BLaER1 (cell line): ENCODE measurements around the gene PTGFRN.
"Not testable (repeated sequence)": the region's sequence is repeated elsewhere in the genome, so short reads cannot be mapped to it uniquely, and the experiment has no call there.

Source experiments
- H3K27ac ChIP-seq: shearing (Covaris generic); formaldehyde crosslinking; 2 replicates; pipeline ENCODE4 v1.8.1; 2022
- H3K27me3 ChIP-seq: shearing (Covaris generic); formaldehyde crosslinking; 2 replicates; pipeline ENCODE4 v1.8.1; 2022
- H3K36me3 ChIP-seq: shearing (Covaris generic); formaldehyde crosslinking; 2 replicates; pipeline ENCODE4 v1.8.1; 2022
- H3K4me1 ChIP-seq: shearing (Covaris generic); formaldehyde crosslinking; 2 replicates; pipeline ENCODE4 v1.8.1; 2022
- H3K4me2 ChIP-seq: shearing (Covaris generic); formaldehyde crosslinking; 2 replicates; pipeline ENCODE4 v1.8.1; 2022
- H3K4me3 ChIP-seq: shearing (Covaris generic); formaldehyde crosslinking; 2 replicates; pipeline ENCODE4 v1.8.1; 2022
- H3K9ac ChIP-seq: shearing (Covaris generic); formaldehyde crosslinking; 2 replicates; pipeline ENCODE4 v1.8.1; 2022
- H3K9me3 ChIP-seq: shearing (Covaris generic); formaldehyde crosslinking; 2 replicates; pipeline ENCODE4 v1.8.1; 2022
- H4K20me1 ChIP-seq: shearing (Covaris generic); formaldehyde crosslinking; 2 replicates; pipeline ENCODE4 v1.8.1; 2022
- Cebpa-rat ChIP-seq: shearing (Covaris generic); IDR thresholded peaks from 2 replicates; pipeline ENCODE4 v1.8.1; 2022

PTGFRN gene

GRCh38 chr1:116966791-116967190 lies 57.1 kb downstream of the PTGFRN start:
- Histone ChIP-seq H3K27me3 (no peaks in the 10 kb centered on the region), H3K4me2 (no peak overlapping the region), H3K4me3 (no peak overlapping the region), H3K4me1 (no peaks in the 10 kb centered on the region), H3K27ac (no peak overlapping the region), H3K36me3 (no peaks in the 10 kb centered on the region), H3K9me3 (no peaks in the 10 kb centered on the region), H4K20me1 (no peaks in the 10 kb centered on the region), H3K9ac (no peak overlapping the region)
- no peak for TF ChIP-seq Cebpa-rat

- no peak overlapping the region for H3K4me2 ChIP-seq
- H3K4me3 ChIP-seq = no peak overlapping the region
- H3K9me3 ChIP-seq = no peaks in the 10 kb centered on the region
- H3K36me3 ChIP-seq = no peaks in the 10 kb centered on the region
- H4K20me1 ChIP-seq = no peaks in the 10 kb centered on the region
- no peak for TF ChIP-seq Cebpa-rat
- H3K27me3 ChIP-seq = no peaks in the 10 kb centered on the region
- no peaks in the 10 kb centered on the region for H3K4me1 ChIP-seq
- no peak overlapping the region for H3K9ac ChIP-seq
- H3K27ac ChIP-seq = no peak overlapping the region
These were observed 59.0 kb downstream of the PTGFRN start for GRCh38 chr1:116968724-116969123.

- H3K27me3 ChIP-seq = no peaks in the 10 kb centered on the region
- H4K20me1 ChIP-seq = no peaks in the 10 kb centered on the region
- no peaks in the 10 kb centered on the region for H3K4me1 ChIP-seq
- no peak overlapping the region for H3K4me2 ChIP-seq
- H3K9me3 ChIP-seq = peaks cover 12% of the 10 kb centered on the region
- TF ChIP-seq Cebpa-rat = no peak
- no peaks in the 10 kb centered on the region for H3K36me3 ChIP-seq
- H3K9ac ChIP-seq = no peak overlapping the region
- H3K4me3 ChIP-seq = no peak overlapping the region
- no peak overlapping the region for H3K27ac ChIP-seq
These were observed 61.6 kb downstream of the PTGFRN start for GRCh38 chr1:116971258-116971860.

GRCh38 chr1:116971965-116972673 lies 62.4 kb downstream of the PTGFRN start:
- H3K36me3 ChIP-seq = no peaks in the 10 kb centered on the region
- TF ChIP-seq Cebpa-rat = no peak
- H3K27me3 ChIP-seq = no peaks in the 10 kb centered on the region
- no peak overlapping the region for H3K9ac ChIP-seq
- H4K20me1 ChIP-seq = no peaks in the 10 kb centered on the region
- H3K9me3 ChIP-seq = peaks cover 12% of the 10 kb centered on the region
- H3K4me3 ChIP-seq = no peak overlapping the region
- no peak overlapping the region for H3K27ac ChIP-seq
- no peaks in the 10 kb centered on the region for H3K4me1 ChIP-seq
- H3K4me2 ChIP-seq = no peak overlapping the region

- H3K9ac ChIP-seq = no peak overlapping the region
- no peaks in the 10 kb centered on the region for H3K27me3 ChIP-seq
- no peak overlapping the region for H3K27ac ChIP-seq
- H3K36me3 ChIP-seq = no peaks in the 10 kb centered on the region
- peaks cover 12% of the 10 kb centered on the region for H3K9me3 ChIP-seq
- H3K4me2 ChIP-seq = no peak overlapping the region
- no peaks in the 10 kb centered on the region for H4K20me1 ChIP-seq
- no peaks in the 10 kb centered on the region for H3K4me1 ChIP-seq
- no peak for TF ChIP-seq Cebpa-rat
- no peak overlapping the region for H3K4me3 ChIP-seq
These were observed 62.9 kb downstream of the PTGFRN start for GRCh38 chr1:116972674-116973030.

GRCh38 chr1:116980309-116980708 lies 70.6 kb downstream of the PTGFRN start:
- not testable (repeated sequence) for H3K4me2 ChIP-seq, H3K4me3 ChIP-seq, H3K9ac ChIP-seq

GRCh38 chr1:116981521-116982037 lies 71.9 kb downstream of the PTGFRN start:
- Histone ChIP-seq H3K36me3 (no peaks in the 10 kb centered on the region), H3K9ac (no peak overlapping the region), H3K27me3 (no peaks in the 10 kb centered on the region), H3K4me2 (no peak overlapping the region), H3K4me3 (no peak overlapping the region), H3K9me3 (no peaks in the 10 kb centered on the region), H3K27ac (no peak overlapping the region), H4K20me1 (no peaks in the 10 kb centered on the region), H3K4me1 (peaks cover 8% of the 10 kb centered on the region)
- TF ChIP-seq Cebpa-rat = no peak

More at GRCh38 chr1:116980309-116980708, 70.6 kb downstream of the PTGFRN start:
- not testable (repeated sequence) for H3K36me3 ChIP-seq, H3K27ac ChIP-seq, H3K4me1 ChIP-seq, H4K20me1 ChIP-seq, H3K27me3 ChIP-seq, H3K9me3 ChIP-seq

GRCh38 chr1:116982319-116983004 lies 72.7 kb downstream of the PTGFRN start:
- H3K27ac ChIP-seq = no peak overlapping the region
- H4K20me1 ChIP-seq = no peaks in the 10 kb centered on the region
- H3K4me2 ChIP-seq = no peak overlapping the region
- no peaks in the 10 kb centered on the region for H3K9me3 ChIP-seq
- H3K9ac ChIP-seq = no peak overlapping the region
- no peaks in the 10 kb centered on the region for H3K27me3 ChIP-seq
- H3K4me1 ChIP-seq = peaks cover 15% of the 10 kb centered on the region
- TF ChIP-seq Cebpa-rat = no peak
- no peak overlapping the region for H3K4me3 ChIP-seq
- no peaks in the 10 kb centered on the region for H3K36me3 ChIP-seq

- H3K27ac ChIP-seq = no peak overlapping the region
- no peak overlapping the region for H3K4me3 ChIP-seq
- no peaks in the 10 kb centered on the region for H3K36me3 ChIP-seq
- no peak overlapping the region for H3K4me2 ChIP-seq
- H3K9ac ChIP-seq = no peak overlapping the region
- no peaks in the 10 kb centered on the region for H3K27me3 ChIP-seq
- TF ChIP-seq Cebpa-rat = no peak
- H4K20me1 ChIP-seq = no peaks in the 10 kb centered on the region
- no peaks in the 10 kb centered on the region for H3K9me3 ChIP-seq
- H3K4me1 ChIP-seq = peaks cover 19% of the 10 kb centered on the region
These were observed 73.4 kb downstream of the PTGFRN start for GRCh38 chr1:116983112-116983511.

GRCh38 chr1:116983678-116984077 lies 74.0 kb downstream of the PTGFRN start:
- Histone ChIP-seq H3K4me2 (no peak overlapping the region), H3K4me3 (no peak overlapping the region), H3K27me3 (no peaks in the 10 kb centered on the region), H4K20me1 (no peaks in the 10 kb centered on the region), H3K9me3 (no peaks in the 10 kb centered on the region), H3K4me1 (peaks cover 20% of the 10 kb centered on the region), H3K27ac (no peak overlapping the region), H3K36me3 (no peaks in the 10 kb centered on the region), H3K9ac (no peak overlapping the region)
- TF ChIP-seq Cebpa-rat = no peak
